PC-9 (cell line): ENCODE results near the gene LCE1C. TPM values are rescaled to one million over a fixed set of nuclear protein-coding genes. Genes with fewer than 3 reads are reported as not detected.

Experiments used
- BruUV-seq: library from RNA; stranded (reverse); fragments of 400-500 nt; replicated peaks from 2 replicates; lab custom pipeline; 2021; lab: Mats Ljungman, UMichigan
- CTCF ChIA-PET: fragments of 300-600 bp; sonication (Branson Sonifier 250); formaldehyde crosslinking; loops from one replicate; lab custom pipeline; 2022; ENCODE audit warnings: antibody characterized with exemption; lab: Charles Lee
- POLR2A ChIA-PET: fragments of 300-600 bp; sonication (Branson Sonifier 250); formaldehyde crosslinking; loops from one replicate; lab custom pipeline; 2022; ENCODE audit warnings: antibody characterized with exemption; ENCODE audit not compliant: unreplicated experiment; lab: Charles Lee
- DNase-seq, 2 experiments: peaks; one replicate each; pipeline versions ENCODE4 v3.0.0 to v3.0.0-alpha.2; 2015 to 2022; ENCODE audit warnings: mixed read lengths in 1 of 2
- H2AFZ ChIP-seq: fragments of 200-600 bp; sonication (generic); 2 replicates; pipeline ENCODE4 v1.8.1; 2017; ENCODE audit warnings: antibody characterized with exemption
- H3F3A ChIP-seq: fragments of 200-600 bp; sonication (generic); 2 replicates; pipeline ENCODE4 v1.8.1; 2017; ENCODE audit warnings: antibody characterized with exemption, mild to moderate bottlenecking, low read depth; ENCODE audit not compliant: insufficient read depth
- H3K27ac ChIP-seq: fragments of 200-600 bp; sonication (generic); 2 replicates; pipeline ENCODE4 v1.6.1; 2016; ENCODE audit warnings: mixed run types
- H3K27me3 ChIP-seq: fragments of 200-600 bp; sonication (generic); 2 replicates; pipeline ENCODE4 v1.6.1; 2016; ENCODE audit warnings: low read depth, mixed run types; ENCODE audit not compliant: insufficient read depth
- H3K36me3 ChIP-seq: fragments of 200-600 bp; sonication (generic); 2 replicates; pipeline ENCODE4 v1.6.1; 2016; ENCODE audit warnings: low read depth, mixed run types
- H3K4me1 ChIP-seq: fragments of 200-600 bp; sonication (generic); replicated peaks from 2 replicates; pipeline ENCODE4 v1.6.1; 2016; ENCODE audit warnings: mixed run types; ENCODE audit not compliant: insufficient read depth
- H3K4me2 ChIP-seq: fragments of 200-600 bp; sonication (generic); 2 replicates; pipeline ENCODE4 v1.6.1; 2017; ENCODE audit warnings: mixed run types
- H3K4me3 ChIP-seq: fragments of 200-600 bp; sonication (generic); 2 replicates; pipeline ENCODE4 v1.6.1; 2016; ENCODE audit warnings: mixed run types
- H3K79me2 ChIP-seq: fragments of 200-600 bp; sonication (generic); 2 replicates; pipeline ENCODE4 v1.6.1; 2017; ENCODE audit warnings: low read depth, mixed run types
- H3K9me2 ChIP-seq: fragments of 200-600 bp; sonication (generic); 2 replicates; pipeline ENCODE4 v1.8.1; 2017; ENCODE audit warnings: mild to moderate bottlenecking; ENCODE audit not compliant: insufficient read depth
- H3K9me3 ChIP-seq: fragments of 200-600 bp; sonication (generic); 2 replicates; pipeline ENCODE4 v1.8.1; 2016; ENCODE audit warnings: low read depth; ENCODE audit not compliant: insufficient read depth
- H4K20me1 ChIP-seq: fragments of 200-600 bp; sonication (generic); 2 replicates; pipeline ENCODE4 v1.8.1; 2017; ENCODE audit not compliant: insufficient read depth
- CTCF ChIP-seq: fragments of 200-600 bp; sonication (generic); conservative IDR thresholded peaks from 2 replicates; pipeline ENCODE4 v1.6.1; 2017; ENCODE audit warnings: mixed run types, antibody characterized with exemption, mild to moderate bottlenecking, moderate library complexity
- EZH2 ChIP-seq: fragments of 200-600 bp; sonication (generic); IDR thresholded peaks from 2 replicates; pipeline ENCODE4 v1.8.0; 2017; ENCODE audit warnings: antibody characterized with exemption, low read depth
- intact Hi-C: fragments of 100-400 bp; cut with micrococcal nuclease; formaldehyde crosslinking; loops from one replicate; pipeline ENCODE4 v1.10.0; 2022; ENCODE audit not compliant: unreplicated experiment
- total RNA-seq: library from RNA; stranded (reverse); gene quantifications from 2 replicates; pipeline ENCODE4 v1.2.3, GENCODE V29; 2021

LCE1C gene
- total RNA-seq, 1 experiment from 2014 or later: not detected

GRCh38 chr1:152836870-152837269 is 30.4 kb upstream of the LCE1C start:
- intact Hi-C loops: no loop called here
- H3K36me3 ChIP-seq: no peaks in the 10 kb centered on the region
- H3K27me3 ChIP-seq: peaks cover 25% of the 10 kb centered on the region
- no peak overlapping the region for H3K4me2 ChIP-seq
- H3K79me2 ChIP-seq: no peaks in the 10 kb centered on the region
- no peak overlapping the region for H2AFZ ChIP-seq
- BruUV-seq: no TSS peak
- no peaks in the 10 kb centered on the region for H3F3A ChIP-seq
- H3K9me3 ChIP-seq: no peaks in the 10 kb centered on the region
- TF ChIP-seq CTCF (no peak), EZH2 (no peak)
- H3K9me2 ChIP-seq: no peaks in the 10 kb centered on the region
- CTCF ChIA-PET: no interaction called here
- DNase-seq: no peak
- H4K20me1 ChIP-seq: no peaks in the 10 kb centered on the region
- H3K4me3 ChIP-seq: no peak overlapping the region
- no peak overlapping the region for H3K27ac ChIP-seq
- POLR2A ChIA-PET: no interaction called here
- no peaks in the 10 kb centered on the region for H3K4me1 ChIP-seq

- no peak within 1 kb of the TSS for H3K4me3 ChIP-seq
- H3K27ac ChIP-seq: no peak within 1 kb of the TSS
- H3F3A ChIP-seq: no peaks in the 10 kb centered on the region
- ChIA-PET CTCF (no interaction called here), POLR2A (no interaction called here)
- H3K79me2 ChIP-seq: no peaks in the 10 kb centered on the region
- no peaks in the 10 kb centered on the region for H3K36me3 ChIP-seq
- H3K27me3 ChIP-seq: peaks cover 40% of the 10 kb centered on the region; the same call in 1 of the 2 replicates
- intact Hi-C loops: no loop called here
- TF ChIP-seq EZH2: no peak
- H2AFZ ChIP-seq: no peak within 1 kb of the TSS
- BruUV-seq: no TSS peak
- H3K9me2 ChIP-seq: no peaks in the 10 kb centered on the region
- H3K4me1 ChIP-seq: no peaks in the 10 kb centered on the region
- no peaks in the 10 kb centered on the region for H3K9me3 ChIP-seq
- no peak within 1 kb of the TSS for H3K4me2 ChIP-seq
- H4K20me1 ChIP-seq: 0 out of 2 replicates have a peak, but pooled peaks cover 3% of the 10 kb centered on the region
- no peak for DNase-seq
These were observed 20.7 kb upstream of the LCE1C start, which contains the start of gene LCE1A for GRCh38 chr1:152827173-152827572. Gene LCE1A (plus strand): TSS chr1:152827473. CDS start chr1:152827473, 0 bp downstream.

GRCh38 chr1:152824964-152825363 is 18.5 kb upstream of the LCE1C start:
- no TSS peak for BruUV-seq
- intact Hi-C loops: no loop called here
- Histone ChIP-seq H3K4me2 (no peak overlapping the region), H3K36me3 (no peaks in the 10 kb centered on the region), H3K4me1 (no peaks in the 10 kb centered on the region), H3K4me3 (no peak overlapping the region), H3K79me2 (no peaks in the 10 kb centered on the region), H3K27me3 (peaks cover 26% of the 10 kb centered on the region; the same call in 1 of the 2 replicates), H3K9me2 (no peaks in the 10 kb centered on the region), H3K27ac (no peak overlapping the region), H2AFZ (no peak overlapping the region), H3F3A (no peaks in the 10 kb centered on the region), H4K20me1 (0 out of 2 replicates have a peak, but pooled peaks cover 3% of the 10 kb centered on the region), H3K9me3 (no peaks in the 10 kb centered on the region)
- ChIA-PET CTCF (no interaction called here), POLR2A (no interaction called here)
- no peak for DNase-seq
- TF ChIP-seq EZH2: no peak
- TF ChIP-seq CTCF: no peak

GRCh38 chr1:152823294-152823693 is 16.8 kb upstream of the LCE1C start:
- H3K27me3 ChIP-seq: peaks cover 11% of the 10 kb centered on the region
- H3K4me1 ChIP-seq: no peaks in the 10 kb centered on the region
- no peaks in the 10 kb centered on the region for H3K36me3 ChIP-seq
- POLR2A ChIA-PET: no interaction called here
- intact Hi-C loops: no loop called here
- no peaks in the 10 kb centered on the region for H3K9me2 ChIP-seq
- no peak overlapping the region for H3K4me3 ChIP-seq
- TF ChIP-seq CTCF (no peak), EZH2 (no peak)
- no peak overlapping the region for H3K4me2 ChIP-seq
- H3F3A ChIP-seq: no peaks in the 10 kb centered on the region
- H4K20me1 ChIP-seq: no peaks in the 10 kb centered on the region
- H3K27ac ChIP-seq: no peak overlapping the region
- H2AFZ ChIP-seq: no peak overlapping the region
- no peaks in the 10 kb centered on the region for H3K9me3 ChIP-seq
- H3K79me2 ChIP-seq: no peaks in the 10 kb centered on the region
- no peak for DNase-seq
- no TSS peak for BruUV-seq
- CTCF ChIA-PET: no interaction called here
